ENCODE data around the gene CLCN4.
A peak's percentile ranks its signal among the peaks of the same experiment; 100 is the strongest.

CLCN4 gene

GRCh38 chrX:10156199-10157031, at the start of gene CLCN4:
CLCN4 (plus strand) TSS chrX:10156975; CDS start chrX:10185033, 28,058 bp downstream.
- Histone ChIP-seq H3K27ac (ENCODE audit: low read depth, low read length) (no peak within 1 kb of the TSS), H3K4me1 (ENCODE audit: control insufficient read depth, insufficient read depth, low read length) (no peaks in the 10 kb centered on the region), H3K36me3 (ENCODE audit: control insufficient read depth, insufficient read depth, low read length) (no peaks in the 10 kb centered on the region), H3K27me3 (ENCODE audit: control insufficient read depth, insufficient read depth, low read length) (peaks cover 7% of the 10 kb centered on the region), H3K9ac (ENCODE audit: low read length) (no peak within 1 kb of the TSS), H3K4me3 (ENCODE audit: low read length) (peak within 1 kb of the TSS; percentile 28)

DNA sequence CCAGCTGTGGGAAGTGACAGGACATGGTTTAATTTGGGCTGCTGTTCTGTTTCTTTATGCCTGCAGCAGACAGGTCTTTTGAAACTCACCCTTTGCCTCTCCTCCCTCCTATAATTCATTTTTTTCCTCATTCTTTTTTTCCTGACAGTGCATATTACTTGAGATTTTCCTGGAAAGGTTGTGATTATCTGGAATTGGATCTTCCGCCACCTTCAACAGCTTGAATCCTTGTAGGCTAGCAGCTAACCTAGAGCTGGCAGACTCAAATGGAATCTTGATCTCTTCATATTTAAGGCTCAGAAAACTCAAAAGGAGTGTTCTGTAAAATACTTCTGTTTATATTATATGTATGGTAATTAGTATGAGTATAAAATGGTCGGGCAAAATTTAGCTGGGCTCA, 49.3 kb upstream of the CLCN4 start:
- Histone ChIP-seq H3K4me1 (ENCODE audit: control insufficient read depth, insufficient read depth, low read length) (no peaks in the 10 kb centered on the region), H3K27me3 (ENCODE audit: control insufficient read depth, insufficient read depth, low read length) (no peaks in the 10 kb centered on the region), H3K27ac (ENCODE audit: low read depth, low read length) (no peak overlapping the region), H3K9ac (ENCODE audit: low read length) (no peak overlapping the region), H3K4me3 (ENCODE audit: low read length) (no peak overlapping the region), H3K36me3 (ENCODE audit: control insufficient read depth, insufficient read depth, low read length) (no peaks in the 10 kb centered on the region)

- H3K27ac ChIP-seq (ENCODE audit: low read depth, low read length), result peak overlapping the region; percentile 11
- H3K9ac ChIP-seq (ENCODE audit: low read length), result no peak overlapping the region
- no peaks in the 10 kb centered on the region for H3K36me3 ChIP-seq (ENCODE audit: control insufficient read depth, insufficient read depth, low read length)
- no peaks in the 10 kb centered on the region for H3K4me1 ChIP-seq (ENCODE audit: control insufficient read depth, insufficient read depth, low read length)
- no peaks in the 10 kb centered on the region for H3K27me3 ChIP-seq (ENCODE audit: control insufficient read depth, insufficient read depth, low read length)
- H3K4me3 ChIP-seq (ENCODE audit: low read length), result no peak overlapping the region
Observed at GRCh38 chrX:10108288-10108687, 48.5 kb upstream of the CLCN4 start.

GRCh38 chrX:10109695-10110094, 47.1 kb upstream of the CLCN4 start:
- Histone ChIP-seq H3K4me1 (ENCODE audit: control insufficient read depth, insufficient read depth, low read length) (no peaks in the 10 kb centered on the region), H3K36me3 (ENCODE audit: control insufficient read depth, insufficient read depth, low read length) (no peaks in the 10 kb centered on the region), H3K9ac (ENCODE audit: low read length) (no peak overlapping the region), H3K4me3 (ENCODE audit: low read length) (no peak overlapping the region), H3K27me3 (ENCODE audit: control insufficient read depth, insufficient read depth, low read length) (no peaks in the 10 kb centered on the region), H3K27ac (ENCODE audit: low read depth, low read length) (peak overlapping the region; percentile 40)

GRCh38 chrX:10110316-10110935, 46.3 kb upstream of the CLCN4 start:
- H3K27ac ChIP-seq (ENCODE audit: low read depth, low read length), result peak overlapping the region; percentile 30

DNA sequence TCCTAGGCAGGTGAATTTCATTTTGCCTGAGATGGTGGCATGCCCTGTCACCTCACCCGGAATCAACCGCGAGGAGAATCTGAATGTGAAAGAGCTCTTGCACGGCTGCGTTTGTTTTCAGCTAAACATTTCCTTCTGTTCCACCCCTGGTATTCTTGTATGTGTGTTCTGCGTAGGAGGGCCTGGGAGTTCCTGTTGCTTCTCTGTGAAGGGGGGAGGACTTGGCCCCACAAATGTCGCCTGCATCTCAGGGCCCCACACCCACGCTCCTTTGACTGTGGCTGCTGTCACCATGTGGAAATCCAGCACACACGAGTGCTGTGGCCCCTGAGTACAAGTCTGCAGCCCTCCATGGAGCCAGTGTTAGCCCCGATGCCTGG, 45.8 kb upstream of the CLCN4 start:
- no peaks in the 10 kb centered on the region for H3K36me3 ChIP-seq (ENCODE audit: control insufficient read depth, insufficient read depth, low read length)
- no peak overlapping the region for H3K9ac ChIP-seq (ENCODE audit: low read length)
- H3K27ac ChIP-seq (ENCODE audit: low read depth, low read length), result no peak overlapping the region
- H3K4me1 ChIP-seq (ENCODE audit: control insufficient read depth, insufficient read depth, low read length), result no peaks in the 10 kb centered on the region
- H3K4me3 ChIP-seq (ENCODE audit: low read length), result no peak overlapping the region
- no peaks in the 10 kb centered on the region for H3K27me3 ChIP-seq (ENCODE audit: control insufficient read depth, insufficient read depth, low read length)

More at GRCh38 chrX:10110316-10110935, 46.3 kb upstream of the CLCN4 start:
- Histone ChIP-seq H3K9ac (ENCODE audit: low read length) (no peak overlapping the region), H3K36me3 (ENCODE audit: control insufficient read depth, insufficient read depth, low read length) (no peaks in the 10 kb centered on the region), H3K4me3 (ENCODE audit: low read length) (no peak overlapping the region), H3K4me1 (ENCODE audit: control insufficient read depth, insufficient read depth, low read length) (no peaks in the 10 kb centered on the region), H3K27me3 (ENCODE audit: control insufficient read depth, insufficient read depth, low read length) (no peaks in the 10 kb centered on the region)

DNA sequence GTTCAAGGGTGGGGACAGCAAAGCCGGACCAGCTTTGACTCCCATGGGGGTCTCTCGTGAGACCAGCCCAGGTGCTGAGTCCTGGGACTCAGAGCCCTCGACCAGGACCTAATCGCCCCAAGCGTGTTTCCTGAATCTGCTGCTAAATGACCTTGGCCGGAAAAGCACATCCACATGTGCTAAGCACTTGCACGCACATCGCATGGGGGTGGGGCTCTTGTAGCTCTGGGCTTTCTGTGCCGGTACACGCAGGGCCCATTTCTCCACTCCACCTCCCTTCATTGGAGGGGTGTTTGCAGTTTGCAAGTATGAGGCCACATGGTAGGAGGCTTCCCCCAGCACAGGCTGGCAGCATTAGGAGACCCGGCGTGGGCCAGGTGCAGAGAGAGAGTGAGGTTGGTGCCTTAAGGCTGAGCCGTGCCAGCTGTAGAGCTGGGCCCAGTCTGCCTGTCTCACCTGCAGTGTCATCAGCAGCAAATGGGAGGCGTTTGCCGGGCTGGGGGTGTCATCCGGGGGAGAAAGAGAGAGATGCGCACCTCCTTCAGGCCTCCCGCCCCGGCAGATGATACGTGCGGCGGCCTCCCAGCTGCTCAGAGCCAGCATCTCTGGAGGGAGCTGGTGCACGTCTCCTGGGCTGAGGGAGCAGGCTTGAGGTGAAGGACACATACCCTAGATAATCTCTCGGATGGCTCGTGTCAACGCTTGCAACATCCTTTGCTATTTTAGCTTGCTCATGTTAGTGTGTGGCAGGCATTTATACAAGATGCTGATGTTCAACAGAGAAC, 45.2 kb upstream of the CLCN4 start:
- no peaks in the 10 kb centered on the region for H3K27me3 ChIP-seq (ENCODE audit: control insufficient read depth, insufficient read depth, low read length)
- H3K27ac ChIP-seq (ENCODE audit: low read depth, low read length), result no peak overlapping the region
- H3K4me3 ChIP-seq (ENCODE audit: low read length), result no peak overlapping the region
- H3K9ac ChIP-seq (ENCODE audit: low read length), result no peak overlapping the region
- no peaks in the 10 kb centered on the region for H3K36me3 ChIP-seq (ENCODE audit: control insufficient read depth, insufficient read depth, low read length)
- H3K4me1 ChIP-seq (ENCODE audit: control insufficient read depth, insufficient read depth, low read length), result no peaks in the 10 kb centered on the region

- H3K36me3 ChIP-seq (ENCODE audit: control insufficient read depth, insufficient read depth, low read length), result no peaks in the 10 kb centered on the region
- H3K9ac ChIP-seq (ENCODE audit: low read length), result no peak overlapping the region
- H3K27ac ChIP-seq (ENCODE audit: low read depth, low read length), result no peak overlapping the region
- H3K27me3 ChIP-seq (ENCODE audit: control insufficient read depth, insufficient read depth, low read length), result no peaks in the 10 kb centered on the region
- no peak overlapping the region for H3K4me3 ChIP-seq (ENCODE audit: low read length)
- no peaks in the 10 kb centered on the region for H3K4me1 ChIP-seq (ENCODE audit: control insufficient read depth, insufficient read depth, low read length)
Observed at GRCh38 chrX:10112510-10112909, 44.3 kb upstream of the CLCN4 start.

- H3K4me3 ChIP-seq (ENCODE audit: low read length), result no peak overlapping the region
- no peaks in the 10 kb centered on the region for H3K36me3 ChIP-seq (ENCODE audit: control insufficient read depth, insufficient read depth, low read length)
- H3K4me1 ChIP-seq (ENCODE audit: control insufficient read depth, insufficient read depth, low read length), result no peaks in the 10 kb centered on the region
- no peak overlapping the region for H3K27ac ChIP-seq (ENCODE audit: low read depth, low read length)
- H3K27me3 ChIP-seq (ENCODE audit: control insufficient read depth, insufficient read depth, low read length), result no peaks in the 10 kb centered on the region
- H3K9ac ChIP-seq (ENCODE audit: low read length), result no peak overlapping the region
Observed at GRCh38 chrX:10115082-10115481, 41.7 kb upstream of the CLCN4 start.

DNA sequence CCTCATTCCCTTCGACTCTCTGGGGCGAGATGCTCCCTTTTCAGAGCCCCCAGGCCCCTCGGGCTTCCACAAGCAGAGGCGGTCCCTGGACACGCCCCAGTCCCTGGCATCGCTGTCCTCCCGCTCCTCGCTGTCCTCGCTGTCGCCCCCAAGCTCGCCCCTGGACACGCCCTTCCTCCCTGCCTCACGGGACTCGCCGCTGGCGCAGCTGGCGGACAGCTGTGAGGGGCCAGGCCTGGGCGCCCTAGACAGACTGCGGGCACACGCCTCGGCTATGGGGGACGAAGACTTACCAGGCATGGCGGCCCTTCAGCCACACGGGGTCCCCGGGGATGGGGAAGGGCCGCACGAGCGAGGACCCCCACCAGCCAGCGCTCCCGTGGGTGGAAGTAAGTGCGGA, 39.5 kb upstream of the CLCN4 start:
- no peak overlapping the region for H3K9ac ChIP-seq (ENCODE audit: low read length)
- no peak overlapping the region for H3K27ac ChIP-seq (ENCODE audit: low read depth, low read length)
- no peaks in the 10 kb centered on the region for H3K27me3 ChIP-seq (ENCODE audit: control insufficient read depth, insufficient read depth, low read length)
- H3K4me1 ChIP-seq (ENCODE audit: control insufficient read depth, insufficient read depth, low read length), result no peaks in the 10 kb centered on the region
- H3K4me3 ChIP-seq (ENCODE audit: low read length), result no peak overlapping the region
- H3K36me3 ChIP-seq (ENCODE audit: control insufficient read depth, insufficient read depth, low read length), result no peaks in the 10 kb centered on the region

DNA sequence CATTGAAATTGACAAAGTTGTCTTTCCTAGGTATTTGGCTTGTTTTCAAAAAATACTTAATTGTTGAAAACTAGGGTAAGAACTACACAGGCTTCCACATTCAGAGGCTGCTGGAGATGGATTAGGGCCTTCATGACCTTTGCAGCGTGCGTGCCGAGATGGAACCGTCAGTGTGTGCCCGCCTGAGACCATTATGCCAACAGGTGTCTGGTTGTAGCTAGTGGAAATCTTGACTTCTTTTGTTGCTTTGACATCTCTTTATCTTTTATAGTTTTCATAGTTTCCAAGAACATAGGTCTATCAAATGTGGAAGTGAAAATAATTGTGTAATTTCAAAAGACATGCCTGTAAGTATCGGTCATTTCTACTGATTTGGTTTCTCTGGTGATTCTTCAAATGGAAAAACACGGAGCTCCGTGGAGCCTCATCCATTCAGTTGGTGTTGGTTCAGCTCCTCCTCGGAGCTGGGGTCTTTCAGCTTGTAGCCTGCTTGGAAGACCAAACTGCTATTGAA, 38.9 kb upstream of the CLCN4 start:
- H3K9ac ChIP-seq (ENCODE audit: low read length), result no peak overlapping the region
- no peak overlapping the region for H3K27ac ChIP-seq (ENCODE audit: low read depth, low read length)
- H3K4me3 ChIP-seq (ENCODE audit: low read length), result no peak overlapping the region
- no peaks in the 10 kb centered on the region for H3K36me3 ChIP-seq (ENCODE audit: control insufficient read depth, insufficient read depth, low read length)
- no peaks in the 10 kb centered on the region for H3K27me3 ChIP-seq (ENCODE audit: control insufficient read depth, insufficient read depth, low read length)
- H3K4me1 ChIP-seq (ENCODE audit: control insufficient read depth, insufficient read depth, low read length), result no peaks in the 10 kb centered on the region

- Histone ChIP-seq H3K27ac (ENCODE audit: low read depth, low read length) (peak overlapping the region; percentile 16), H3K4me1 (ENCODE audit: control insufficient read depth, insufficient read depth, low read length) (no peaks in the 10 kb centered on the region), H3K9ac (ENCODE audit: low read length) (no peak overlapping the region), H3K4me3 (ENCODE audit: low read length) (no peak overlapping the region), H3K27me3 (ENCODE audit: control insufficient read depth, insufficient read depth, low read length) (no peaks in the 10 kb centered on the region), H3K36me3 (ENCODE audit: control insufficient read depth, insufficient read depth, low read length) (no peaks in the 10 kb centered on the region)
Observed at GRCh38 chrX:10118530-10118929, 38.2 kb upstream of the CLCN4 start.
